Suprapubic skin (tissue), 4 donors: ENCODE results near the gene ARL10.

Experiments used
- CTCF ChIP-seq, 2 donors: fragments of 200-600 bp in 1 of 2; fragments of 450-650 bp in 1 of 2; sonication (generic) in 1 of 2; IDR thresholded peaks; one replicate each; pipeline ENCODE4 v1.5.1; 2016 to 2019; ENCODE audit warnings: antibody characterized with exemption in 2 of 2, mild to moderate bottlenecking in 1 of 2, moderate library complexity in 1 of 2
- EP300 ChIP-seq: sonication (generic); formaldehyde crosslinking; IDR thresholded peaks from one replicate; pipeline ENCODE4 v1.6.1; 2017; ENCODE audit warnings: antibody characterized with exemption
- POLR2AphosphoS5 ChIP-seq, 3 donors: sonication (generic); formaldehyde crosslinking; IDR thresholded peaks; one replicate each; pipeline ENCODE4 v1.6.1; 2017; ENCODE audit warnings: antibody characterized with exemption in 3 of 3

- TF ChIP-seq CTCF (IDR thresholded peaks at IDR 0.05) = no peak
- TF ChIP-seq EP300 = no peak
- no peak for TF ChIP-seq POLR2AphosphoS5 (IDR thresholded peaks at IDR 0.05)
Measured at GRCh38 chr5:176369934-176370711, 4.8 kb downstream of the ARL10 start.
